ENCODE data around the gene SLAMF6. TPM values are rescaled to one million over a fixed set of nuclear protein-coding genes. Genes with fewer than 3 reads are reported as not detected.

SLAMF6 gene
- total and polyA plus RNA-seq, 10 of the 15 experiments (the other 5 are each of a cell fraction or from before 2014, with no cell fraction given), result 20.5 to 89.6 (median 36.5) TPM

DNA sequence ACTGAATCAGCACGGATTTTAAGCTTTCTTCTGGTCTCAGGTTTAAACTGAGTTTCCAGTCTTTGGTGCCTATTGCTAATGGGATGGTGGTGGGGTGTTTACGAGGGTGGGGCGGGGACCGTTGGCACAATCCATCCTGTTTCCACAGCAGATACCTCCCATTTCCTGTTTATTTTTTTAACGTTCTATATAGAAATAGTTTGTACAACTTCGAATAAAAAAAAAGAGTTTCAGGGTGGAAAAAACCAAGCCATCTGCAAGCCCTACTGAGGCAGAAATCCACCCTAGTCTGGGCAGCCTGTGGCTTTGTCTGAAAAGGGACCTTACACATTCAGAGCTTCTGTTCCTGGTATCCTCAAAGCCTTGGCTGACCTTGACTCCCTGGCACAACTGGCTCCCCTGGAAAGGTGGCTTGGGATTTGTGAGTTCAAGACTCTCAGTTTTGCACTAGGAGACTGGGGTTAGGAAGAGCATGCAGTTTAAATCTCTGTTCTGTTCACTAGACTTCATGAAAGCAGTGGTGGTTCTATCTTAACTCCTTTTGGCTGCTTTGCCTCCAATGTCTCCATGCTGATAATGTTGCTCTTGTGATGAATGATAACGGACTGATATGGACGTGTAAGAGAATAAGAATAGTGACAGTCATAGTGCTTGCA lies 76.0 kb downstream of the SLAMF6 start (continued):
- TF ChIP-seq, protein P1, sequence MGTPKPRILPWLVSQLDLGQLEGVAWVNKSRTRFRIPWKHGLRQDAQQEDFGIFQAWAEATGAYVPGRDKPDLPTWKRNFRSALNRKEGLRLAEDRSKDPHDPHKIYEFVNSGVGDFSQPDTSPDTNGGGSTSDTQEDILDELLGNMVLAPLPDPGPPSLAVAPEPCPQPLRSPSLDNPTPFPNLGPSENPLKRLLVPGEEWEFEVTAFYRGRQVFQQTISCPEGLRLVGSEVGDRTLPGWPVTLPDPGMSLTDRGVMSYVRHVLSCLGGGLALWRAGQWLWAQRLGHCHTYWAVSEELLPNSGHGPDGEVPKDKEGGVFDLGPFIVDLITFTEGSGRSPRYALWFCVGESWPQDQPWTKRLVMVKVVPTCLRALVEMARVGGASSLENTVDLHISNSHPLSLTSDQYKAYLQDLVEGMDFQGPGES (IDR thresholded peaks at IDR 0.05), result no peak
- TF ChIP-seq, protein P2, sequence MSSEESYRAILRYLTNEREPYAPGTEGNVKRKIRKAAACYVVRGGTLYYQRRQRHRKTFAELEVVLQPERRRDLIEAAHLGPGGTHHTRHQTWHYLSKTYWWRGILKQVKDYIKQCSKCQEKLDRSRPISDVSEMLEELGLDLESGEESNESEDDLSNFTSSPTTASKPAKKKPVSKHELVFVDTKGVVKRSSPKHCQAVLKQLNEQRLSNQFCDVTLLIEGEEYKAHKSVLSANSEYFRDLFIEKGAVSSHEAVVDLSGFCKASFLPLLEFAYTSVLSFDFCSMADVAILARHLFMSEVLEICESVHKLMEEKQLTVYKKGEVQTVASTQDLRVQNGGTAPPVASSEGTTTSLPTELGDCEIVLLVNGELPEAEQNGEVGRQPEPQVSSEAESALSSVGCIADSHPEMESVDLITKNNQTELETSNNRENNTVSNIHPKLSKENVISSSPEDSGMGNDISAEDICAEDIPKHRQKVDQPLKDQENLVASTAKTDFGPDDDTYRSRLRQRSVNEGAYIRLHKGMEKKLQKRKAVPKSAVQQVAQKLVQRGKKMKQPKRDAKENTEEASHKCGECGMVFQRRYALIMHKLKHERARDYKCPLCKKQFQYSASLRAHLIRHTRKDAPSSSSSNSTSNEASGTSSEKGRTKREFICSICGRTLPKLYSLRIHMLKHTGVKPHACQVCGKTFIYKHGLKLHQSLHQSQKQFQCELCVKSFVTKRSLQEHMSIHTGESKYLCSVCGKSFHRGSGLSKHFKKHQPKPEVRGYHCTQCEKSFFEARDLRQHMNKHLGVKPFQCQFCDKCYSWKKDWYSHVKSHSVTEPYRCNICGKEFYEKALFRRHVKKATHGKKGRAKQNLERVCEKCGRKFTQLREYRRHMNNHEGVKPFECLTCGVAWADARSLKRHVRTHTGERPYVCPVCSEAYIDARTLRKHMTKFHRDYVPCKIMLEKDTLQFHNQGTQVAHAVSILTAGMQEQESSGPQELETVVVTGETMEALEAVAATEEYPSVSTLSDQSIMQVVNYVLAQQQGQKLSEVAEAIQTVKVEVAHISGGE (CRISPR knock-in tag; IDR thresholded peaks at IDR 0.05), result no peak
- TF ChIP-seq BRCA1 (IDR thresholded peaks at IDR 0.05; ENCODE audit: low read depth, low read length) (no peak), PAX8 (IDR thresholded peaks at IDR 0.05) (no peak), FOXK2 (IDR thresholded peaks at IDR 0.05) (no peak), SIN3A (IDR thresholded peaks at IDR 0.05; ENCODE audit: low read depth, low read length) (no peak), BHLHE40 (IDR thresholded peaks at IDR 0.05; ENCODE audit: borderline replicate concordance in 1 of 2, low read depth in 2 of 2, low read length in 1 of 2) (no peak), RAD21 (IDR thresholded peaks at IDR 0.05; ENCODE audit: insufficient read depth, low read depth, low read length) (no peak)
